C4-2B (cell line): ENCODE measurements around the gene HSPA12A.

Source experiments
- CTCF ChIP-seq: fragments of 450-650 bp; conservative IDR thresholded peaks from 2 replicates; pipeline ENCODE4 v1.5.1; 2017; ENCODE audit warnings: mild to moderate bottlenecking
- ZFX ChIP-seq: fragments of 450-650 bp; IDR thresholded peaks from 2 replicates; pipeline ENCODE4 v1.6.1; 2017

- TF ChIP-seq CTCF (no peak), ZFX (no peak)
Measured at GRCh38 chr10:116657863-116658551, 84.4 kb downstream of the HSPA12A start.
